HepG2 (cell line): Measurements from ENCODE around the gene MAN1B1. TPM values are rescaled to one million over a fixed set of nuclear protein-coding genes. Genes with fewer than 3 reads are reported as not detected.

Experiments used
- FOSL2 ChIP-seq: sonication (generic); formaldehyde crosslinking; IDR thresholded peaks from 2 replicates; pipeline ENCODE4 v1.4.0; 2020; ENCODE audit warnings: missing genetic modification reagents
- KLF11 ChIP-seq: IDR thresholded peaks from 2 replicates; pipeline ENCODE4 v1.6.1; 2016; ENCODE audit warnings: missing compliant biosample characterization
- NFE2L1 ChIP-seq: sonication (generic); formaldehyde crosslinking; IDR thresholded peaks from 2 replicates; pipeline ENCODE4 v1.4.0; 2020; ENCODE audit warnings: missing genetic modification reagents, mild to moderate bottlenecking, borderline replicate concordance
- NR3C1 ChIP-seq: sonication (generic); formaldehyde crosslinking; IDR thresholded peaks from 2 replicates; pipeline ENCODE4 v1.4.0; 2020; ENCODE audit warnings: missing genetic modification reagents
- RFXANK ChIP-seq: IDR thresholded peaks from 2 replicates; pipeline ENCODE4 v1.6.1; 2016
- SIN3A ChIP-seq: IDR thresholded peaks from 2 replicates; pipeline ENCODE4 v1.6.1; 2011; ENCODE audit warnings: low read depth, mild to moderate bottlenecking, control low read depth, low read length, borderline replicate concordance
- SRSF9 ChIP-seq: fragments of 200-400 bp; formaldehyde crosslinking; IDR thresholded peaks from 2 replicates; pipeline ENCODE4 v1.6.1; 2018; ENCODE audit warnings: borderline replicate concordance, mild to moderate bottlenecking, low read depth, low read length; ENCODE audit not compliant: insufficient read depth, poor library complexity, severe bottlenecking
- STAT5B ChIP-seq: sonication (generic); formaldehyde crosslinking; IDR thresholded peaks from 2 replicates; pipeline ENCODE4 v1.4.0; 2020; ENCODE audit warnings: missing genetic modification reagents
- TAF1 ChIP-seq: sonication (generic); formaldehyde crosslinking; IDR thresholded peaks from 2 replicates; pipeline ENCODE4 v1.4.0; 2020; ENCODE audit warnings: missing genetic modification reagents
- TEAD3 ChIP-seq: optimal IDR thresholded peaks from 2 replicates; pipeline ENCODE3; 2016; ENCODE audit warnings: borderline replicate concordance
- ZFY ChIP-seq: sonication (generic); formaldehyde crosslinking; IDR thresholded peaks from 2 replicates; pipeline ENCODE4 v1.4.0; 2020; ENCODE audit warnings: missing genetic modification reagents
- ZKSCAN5 ChIP-seq: sonication (generic); formaldehyde crosslinking; IDR thresholded peaks from 2 replicates; pipeline ENCODE4 v1.5.1; 2020; ENCODE audit warnings: mild to moderate bottlenecking, missing genetic modification reagents
- polyA plus RNA-seq, 8 experiments: library from polyadenylated mRNA; depleted of rRNA in 3 of 8; stranded (reverse) in 7 of 8; unstranded in 1 of 8; fragments of >200 nt; fragmentation: Illumina TruSeq in 4 of 8; extraction: Trizol in 4 of 8; gene quantifications; 2 replicates each; pipeline versions ENCODE4 v1.2.1 to v1.2.3, GENCODE V29; 2011 to 2016; ENCODE audit warnings: low read depth in 4 of 8, missing spikeins in 1 of 8, mixed read lengths in 1 of 8; ENCODE audit not compliant: insufficient read depth in 1 of 8
- total RNA-seq, 5 experiments: library from RNA; depleted of rRNA; stranded (reverse); fragments of >200 nt; fragmentation: Illumina TruSeq; extraction: Trizol; gene quantifications; 2 replicates each; pipeline ENCODE4 v1.2.3, GENCODE V29; 2016; ENCODE audit warnings: low read depth in 1 of 5
- TF ChIP-seq, protein P1 (sequence below), 2 experiments: fragments of 450-650 bp in 1 of 2; sonication (generic) in 1 of 2; formaldehyde crosslinking in 1 of 2; IDR thresholded peaks; 2 replicates each; pipeline versions ENCODE4 v1.6.1 to v1.8.0; 2016 to 2022; ENCODE audit warnings: antibody characterized with exemption in 1 of 2, mild to moderate bottlenecking in 1 of 2, missing genetic modification reagents in 1 of 2
- TF ChIP-seq, protein P2 (sequence below): sonication (generic); formaldehyde crosslinking; IDR thresholded peaks from 2 replicates; pipeline ENCODE4 v1.4.0; 2020; ENCODE audit warnings: mild to moderate bottlenecking, missing genetic modification reagents

Gene MAN1B1
- total and polyA plus RNA-seq, 2 of the 13 experiments (the other 11 are each of a cell fraction or from before 2014, with no cell fraction given) = 48.9 to 59.5 TPM

DNA sequence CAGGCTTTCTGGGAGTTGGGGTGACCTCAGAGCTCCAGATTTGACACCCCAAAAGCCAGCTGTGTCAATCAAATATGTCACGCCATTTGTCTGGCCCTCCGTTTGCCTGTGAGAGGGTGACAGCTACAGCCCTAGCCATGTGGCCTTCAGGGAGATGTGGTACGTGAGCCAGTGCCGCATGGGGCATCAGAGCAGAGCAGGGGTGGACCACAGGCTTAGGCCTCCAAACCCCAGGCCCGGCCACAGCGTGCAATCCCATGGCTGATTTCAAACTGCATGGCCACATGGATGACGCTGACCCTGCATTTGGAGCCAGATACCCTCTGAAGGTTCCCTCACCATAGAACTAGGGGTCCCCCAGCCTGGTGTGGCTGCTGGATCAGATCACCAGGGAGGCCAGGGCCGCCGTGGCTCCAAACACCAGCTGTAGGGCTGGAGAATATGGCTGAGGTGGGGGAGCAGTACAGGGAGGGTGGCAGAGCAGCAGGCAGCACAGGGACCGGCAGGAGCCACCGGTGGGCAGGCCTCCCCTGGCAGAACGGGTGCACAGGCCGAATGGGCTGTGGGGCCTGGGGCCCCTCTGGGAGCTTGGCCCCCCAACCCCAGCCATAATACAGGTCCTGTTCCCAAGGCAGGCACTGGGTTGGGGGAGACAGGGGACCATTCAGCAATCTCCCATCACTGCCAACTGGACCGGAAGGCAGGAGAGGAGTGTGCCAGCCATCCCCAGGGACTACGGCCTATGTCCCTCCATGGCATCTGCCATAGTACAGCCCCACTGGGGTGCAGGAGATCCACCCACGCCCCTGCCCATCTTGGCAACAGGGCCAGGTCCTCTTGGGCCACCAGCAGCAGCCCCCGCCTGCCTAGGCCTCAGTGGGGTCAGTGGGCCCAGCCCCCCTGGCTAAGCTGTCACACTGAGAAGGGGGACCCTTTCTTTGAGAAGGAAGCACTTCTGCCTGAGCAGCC, 18.0 kb upstream of the MAN1B1 start (continued):
- TF ChIP-seq, protein P1, sequence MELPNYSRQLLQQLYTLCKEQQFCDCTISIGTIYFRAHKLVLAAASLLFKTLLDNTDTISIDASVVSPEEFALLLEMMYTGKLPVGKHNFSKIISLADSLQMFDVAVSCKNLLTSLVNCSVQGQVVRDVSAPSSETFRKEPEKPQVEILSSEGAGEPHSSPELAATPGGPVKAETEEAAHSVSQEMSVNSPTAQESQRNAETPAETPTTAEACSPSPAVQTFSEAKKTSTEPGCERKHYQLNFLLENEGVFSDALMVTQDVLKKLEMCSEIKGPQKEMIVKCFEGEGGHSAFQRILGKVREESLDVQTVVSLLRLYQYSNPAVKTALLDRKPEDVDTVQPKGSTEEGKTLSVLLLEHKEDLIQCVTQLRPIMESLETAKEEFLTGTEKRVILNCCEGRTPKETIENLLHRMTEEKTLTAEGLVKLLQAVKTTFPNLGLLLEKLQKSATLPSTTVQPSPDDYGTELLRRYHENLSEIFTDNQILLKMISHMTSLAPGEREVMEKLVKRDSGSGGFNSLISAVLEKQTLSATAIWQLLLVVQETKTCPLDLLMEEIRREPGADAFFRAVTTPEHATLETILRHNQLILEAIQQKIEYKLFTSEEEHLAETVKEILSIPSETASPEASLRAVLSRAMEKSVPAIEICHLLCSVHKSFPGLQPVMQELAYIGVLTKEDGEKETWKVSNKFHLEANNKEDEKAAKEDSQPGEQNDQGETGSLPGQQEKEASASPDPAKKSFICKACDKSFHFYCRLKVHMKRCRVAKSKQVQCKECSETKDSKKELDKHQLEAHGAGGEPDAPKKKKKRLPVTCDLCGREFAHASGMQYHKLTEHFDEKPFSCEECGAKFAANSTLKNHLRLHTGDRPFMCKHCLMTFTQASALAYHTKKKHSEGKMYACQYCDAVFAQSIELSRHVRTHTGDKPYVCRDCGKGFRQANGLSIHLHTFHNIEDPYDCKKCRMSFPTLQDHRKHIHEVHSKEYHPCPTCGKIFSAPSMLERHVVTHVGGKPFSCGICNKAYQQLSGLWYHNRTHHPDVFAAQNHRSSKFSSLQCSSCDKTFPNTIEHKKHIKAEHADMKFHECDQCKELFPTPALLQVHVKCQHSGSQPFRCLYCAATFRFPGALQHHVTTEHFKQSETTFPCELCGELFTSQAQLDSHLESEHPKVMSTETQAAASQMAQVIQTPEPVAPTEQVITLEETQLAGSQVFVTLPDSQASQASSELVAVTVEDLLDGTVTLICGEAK (IDR thresholded peaks at IDR 0.05) = no peak
- TF ChIP-seq, protein P1 (CRISPR knock-in tag; IDR thresholded peaks at IDR 0.05) = no peak
- TF ChIP-seq SIN3A = 0 out of 2 replicates have a peak, but pooled peaks have one; percentile 34
- no peak for TF ChIP-seq FOSL2 (CRISPR knock-in tag)
- no peak for TF ChIP-seq NFE2L1 (CRISPR knock-in tag)
- TF ChIP-seq ZKSCAN5 = no peak
- TF ChIP-seq ZFY = peak; percentile 9; the same call in 1 of the 2 replicates
- TF ChIP-seq SRSF9 = no peak
- TF ChIP-seq KLF11 (CRISPR knock-in tag) = no peak
- TF ChIP-seq RFXANK (CRISPR knock-in tag) = no peak
- no peak for TF ChIP-seq STAT5B (CRISPR knock-in tag)
- TF ChIP-seq, protein P2, sequence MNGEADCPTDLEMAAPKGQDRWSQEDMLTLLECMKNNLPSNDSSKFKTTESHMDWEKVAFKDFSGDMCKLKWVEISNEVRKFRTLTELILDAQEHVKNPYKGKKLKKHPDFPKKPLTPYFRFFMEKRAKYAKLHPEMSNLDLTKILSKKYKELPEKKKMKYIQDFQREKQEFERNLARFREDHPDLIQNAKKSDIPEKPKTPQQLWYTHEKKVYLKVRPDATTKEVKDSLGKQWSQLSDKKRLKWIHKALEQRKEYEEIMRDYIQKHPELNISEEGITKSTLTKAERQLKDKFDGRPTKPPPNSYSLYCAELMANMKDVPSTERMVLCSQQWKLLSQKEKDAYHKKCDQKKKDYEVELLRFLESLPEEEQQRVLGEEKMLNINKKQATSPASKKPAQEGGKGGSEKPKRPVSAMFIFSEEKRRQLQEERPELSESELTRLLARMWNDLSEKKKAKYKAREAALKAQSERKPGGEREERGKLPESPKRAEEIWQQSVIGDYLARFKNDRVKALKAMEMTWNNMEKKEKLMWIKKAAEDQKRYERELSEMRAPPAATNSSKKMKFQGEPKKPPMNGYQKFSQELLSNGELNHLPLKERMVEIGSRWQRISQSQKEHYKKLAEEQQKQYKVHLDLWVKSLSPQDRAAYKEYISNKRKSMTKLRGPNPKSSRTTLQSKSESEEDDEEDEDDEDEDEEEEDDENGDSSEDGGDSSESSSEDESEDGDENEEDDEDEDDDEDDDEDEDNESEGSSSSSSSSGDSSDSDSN = 0 out of 2 replicates have a peak, but pooled peaks have one; percentile 0
- TF ChIP-seq TEAD3 (CRISPR knock-in tag) = peak; percentile 1
- TF ChIP-seq NR3C1 (CRISPR knock-in tag) = no peak
- TF ChIP-seq TAF1 (CRISPR knock-in tag) = no peak
